Measurements from ENCODE around the gene PLK5.

Gene PLK5

DNA sequence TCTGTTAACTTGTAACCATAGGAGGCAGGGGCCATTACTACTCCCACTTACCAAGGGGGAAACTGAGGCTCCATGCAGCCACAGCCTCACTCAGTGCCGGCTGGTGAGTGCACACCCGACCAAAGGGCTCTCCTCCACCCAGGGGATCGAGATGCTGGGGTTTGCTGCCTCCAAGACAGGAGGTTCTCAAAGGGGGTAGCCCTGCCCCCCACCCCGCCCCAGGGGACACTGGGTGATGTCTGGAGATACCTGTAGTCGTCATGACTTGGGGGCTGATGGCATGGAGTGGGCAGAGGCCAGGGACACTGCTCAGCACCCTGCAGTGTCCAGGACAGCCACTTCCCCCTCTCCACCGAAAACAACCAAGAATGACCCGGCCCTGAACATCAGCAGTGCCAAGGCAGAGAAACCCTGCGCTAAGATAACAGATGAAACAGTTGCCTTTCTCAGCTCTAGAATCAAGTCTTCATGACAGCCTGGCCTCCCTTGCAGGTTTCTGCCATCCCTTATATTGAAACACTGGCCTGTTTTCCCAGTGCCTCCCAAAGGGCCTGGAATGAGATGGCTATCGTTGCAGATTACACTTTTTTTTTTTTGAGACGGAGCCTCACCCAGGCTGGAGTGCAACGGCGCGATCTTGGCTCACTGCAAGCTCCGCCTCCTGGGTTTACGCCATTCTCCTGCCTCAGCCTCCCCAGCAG is 29.6 kb upstream of the PLK5 start:
- TF ChIP-seq ZBTB7A (IDR thresholded peaks at IDR 0.05; ENCODE audit: low read depth): no peak
- TF ChIP-seq EP300 (IDR thresholded peaks at IDR 0.05; ENCODE audit: borderline replicate concordance): no peak

DNA sequence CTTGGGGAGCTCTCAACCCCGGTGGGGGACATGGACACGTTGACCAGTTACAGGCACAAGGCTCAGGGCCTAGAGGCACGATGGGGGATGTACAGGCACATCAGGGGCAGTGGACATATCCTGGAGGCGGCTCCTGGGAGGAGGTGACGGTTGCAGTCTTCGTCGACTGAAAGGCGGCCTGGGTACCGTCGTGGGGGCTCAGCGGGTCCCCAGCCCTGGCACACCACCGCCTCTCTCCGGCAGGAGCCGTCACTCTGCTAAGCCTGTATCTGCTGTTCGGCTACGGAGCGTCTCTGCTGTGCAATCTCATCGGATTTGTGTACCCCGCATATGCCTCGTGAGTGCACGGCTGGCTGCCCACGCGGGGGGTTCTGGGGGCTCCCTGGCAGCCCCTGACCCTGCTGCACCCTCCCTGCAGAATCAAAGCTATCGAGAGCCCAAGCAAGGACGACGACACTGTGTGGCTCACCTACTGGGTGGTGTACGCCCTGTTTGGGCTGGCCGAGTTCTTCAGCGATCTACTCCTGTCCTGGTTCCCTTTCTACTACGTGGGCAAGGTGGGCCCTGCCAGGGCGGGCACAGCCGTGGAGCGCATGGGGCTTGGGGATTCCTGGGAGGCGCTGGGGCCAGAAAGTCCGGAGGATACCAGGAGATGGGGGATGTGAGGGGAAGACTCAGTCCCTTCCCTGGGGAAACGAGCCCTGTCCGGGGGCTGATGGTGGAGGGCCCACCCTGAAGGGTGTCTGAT is 28.7 kb upstream of the PLK5 start:
- no peak for TF ChIP-seq NFIC (IDR thresholded peaks at IDR 0.05)
- TF ChIP-seq TCF12 (IDR thresholded peaks at IDR 0.05; ENCODE audit: low read depth): no peak
- no peak for TF ChIP-seq CEBPB (IDR thresholded peaks at IDR 0.05)
- TF ChIP-seq CREB1 (IDR thresholded peaks at IDR 0.05; ENCODE audit: low read depth): no peak
- no peak for TF ChIP-seq REST (IDR thresholded peaks at IDR 0.05; ENCODE audit: low read depth)

DNA sequence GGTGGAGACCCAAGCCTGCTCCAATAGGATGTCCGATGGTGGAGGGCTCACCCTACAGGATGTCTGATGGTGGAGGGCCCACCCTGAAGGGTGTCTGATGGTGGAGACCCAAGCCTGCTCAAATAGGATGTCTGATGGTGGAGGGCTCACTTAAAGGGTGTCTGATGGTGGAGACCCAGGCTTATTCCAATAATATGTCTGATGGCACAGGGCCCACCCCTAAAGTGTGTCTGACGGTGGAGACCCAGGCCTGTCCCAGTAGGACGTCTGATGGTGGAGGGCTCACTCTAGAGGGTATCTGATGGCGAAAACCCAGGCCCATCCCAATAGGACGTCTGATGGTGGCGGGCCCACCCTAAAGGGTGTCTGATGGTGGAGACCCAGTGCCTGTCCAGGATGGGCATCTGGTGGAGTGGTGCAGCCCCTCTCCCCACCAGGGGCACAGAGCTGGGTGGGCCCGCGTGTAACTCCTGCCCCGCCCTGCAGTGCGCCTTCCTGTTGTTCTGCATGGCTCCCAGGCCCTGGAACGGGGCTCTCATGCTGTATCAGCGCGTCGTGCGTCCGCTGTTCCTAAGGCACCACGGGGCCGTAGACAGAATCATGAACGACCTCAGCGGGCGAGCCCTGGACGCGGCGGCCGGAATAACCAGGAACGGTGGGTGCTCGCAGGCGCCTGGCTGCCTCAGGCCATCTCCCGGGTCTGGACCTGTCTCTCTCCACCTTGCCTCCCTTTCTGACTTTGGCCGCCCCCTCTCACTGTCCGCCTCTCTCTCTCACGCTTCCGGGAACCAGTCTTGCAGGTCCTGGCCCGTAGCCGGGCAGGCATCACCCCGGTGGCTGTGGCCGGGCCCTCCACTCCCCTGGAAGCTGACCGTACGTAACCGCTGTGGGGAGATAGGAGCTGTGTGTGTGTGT is 27.8 kb upstream of the PLK5 start:
- TF ChIP-seq ZBTB7A (IDR thresholded peaks at IDR 0.05; ENCODE audit: low read depth) (no peak), TCF12 (IDR thresholded peaks at IDR 0.05; ENCODE audit: low read depth) (no peak), EGR1 (IDR thresholded peaks at IDR 0.05) (no peak), FOXM1 (IDR thresholded peaks at IDR 0.05; ENCODE audit: borderline replicate concordance, low read depth) (no peak), REST (IDR thresholded peaks at IDR 0.05; ENCODE audit: low read depth) (no peak), TEAD4 (IDR thresholded peaks at IDR 0.05) (no peak), RAD21 (IDR thresholded peaks at IDR 0.05; ENCODE audit: low read depth) (no peak), CREB1 (IDR thresholded peaks at IDR 0.05; ENCODE audit: low read depth) (no peak), MAX (IDR thresholded peaks at IDR 0.05) (no peak), CEBPB (IDR thresholded peaks at IDR 0.05) (no peak), YY1 (IDR thresholded peaks at IDR 0.05; ENCODE audit: low read depth) (no peak), TAF1 (IDR thresholded peaks at IDR 0.05; ENCODE audit: low read depth) (no peak), NFIC (IDR thresholded peaks at IDR 0.05) (no peak), EP300 (IDR thresholded peaks at IDR 0.05; ENCODE audit: borderline replicate concordance) (no peak)
- TF ChIP-seq, protein P1, sequence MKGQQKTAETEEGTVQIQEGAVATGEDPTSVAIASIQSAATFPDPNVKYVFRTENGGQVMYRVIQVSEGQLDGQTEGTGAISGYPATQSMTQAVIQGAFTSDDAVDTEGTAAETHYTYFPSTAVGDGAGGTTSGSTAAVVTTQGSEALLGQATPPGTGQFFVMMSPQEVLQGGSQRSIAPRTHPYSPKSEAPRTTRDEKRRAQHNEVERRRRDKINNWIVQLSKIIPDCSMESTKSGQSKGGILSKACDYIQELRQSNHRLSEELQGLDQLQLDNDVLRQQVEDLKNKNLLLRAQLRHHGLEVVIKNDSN (IDR thresholded peaks at IDR 0.05): no peak

GRCh38 chr19:1496714-1497577 is 26.9 kb upstream of the PLK5 start:
- TF ChIP-seq MAX (IDR thresholded peaks at IDR 0.05): no peak
- no peak for TF ChIP-seq ZBTB7A (IDR thresholded peaks at IDR 0.05; ENCODE audit: low read depth)
- TF ChIP-seq TEAD4 (IDR thresholded peaks at IDR 0.05): no peak
- TF ChIP-seq, protein P1 (IDR thresholded peaks at IDR 0.05): no peak
- TF ChIP-seq YY1 (IDR thresholded peaks at IDR 0.05; ENCODE audit: low read depth): no peak
- no peak for TF ChIP-seq CEBPB (IDR thresholded peaks at IDR 0.05)
- no peak for TF ChIP-seq REST (IDR thresholded peaks at IDR 0.05; ENCODE audit: low read depth)
- TF ChIP-seq RAD21 (IDR thresholded peaks at IDR 0.05; ENCODE audit: low read depth): no peak
- TF ChIP-seq TAF1 (IDR thresholded peaks at IDR 0.05; ENCODE audit: low read depth): no peak
- TF ChIP-seq NFIC (IDR thresholded peaks at IDR 0.05): no peak
- no peak for TF ChIP-seq EP300 (IDR thresholded peaks at IDR 0.05; ENCODE audit: borderline replicate concordance)
- no peak for TF ChIP-seq CREB1 (IDR thresholded peaks at IDR 0.05; ENCODE audit: low read depth)
- no peak for TF ChIP-seq TCF12 (IDR thresholded peaks at IDR 0.05; ENCODE audit: low read depth)
- no peak for TF ChIP-seq EGR1 (IDR thresholded peaks at IDR 0.05)
- TF ChIP-seq FOXM1 (IDR thresholded peaks at IDR 0.05; ENCODE audit: borderline replicate concordance, low read depth): no peak

All from Ishikawa (cell line).